ENCODE data around the gene PAN3. TPM values are rescaled to one million over a fixed set of nuclear protein-coding genes. Genes with fewer than 3 reads are reported as not detected.

Gene PAN3
- total RNA-seq, 1 experiment from 2014 or later = 18.5 TPM

DNA sequence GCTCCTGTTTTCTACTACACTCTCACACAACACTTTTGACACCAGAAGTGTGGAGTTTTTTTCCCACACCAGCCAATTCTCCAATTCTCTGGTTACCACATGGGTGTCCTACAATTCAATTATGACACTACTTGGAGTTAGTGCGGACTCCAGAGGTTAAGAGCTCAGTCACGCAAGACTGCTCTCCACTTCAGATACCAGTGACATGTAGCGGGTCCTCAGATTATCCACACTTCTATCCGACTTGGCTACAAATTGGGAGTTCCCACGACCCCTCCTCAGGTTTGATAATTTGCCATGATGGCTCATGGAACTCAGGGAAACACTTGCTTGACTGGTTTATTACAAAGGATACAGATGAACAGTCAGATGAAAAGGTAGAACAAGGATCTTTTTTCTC is 32.9 kb downstream of the PAN3 start:
- BruUV-seq (replicated peaks) = no TSS peak
- DNase-seq (ENCODE audit: low read depth, low spot score) = no peak
- Histone ChIP-seq H3K27me3 (ENCODE audit: control insufficient read depth, insufficient read depth, low read length) (no peaks in the 10 kb centered on the region), H3K4me1 (ENCODE audit: control insufficient read depth, insufficient read depth, low read length) (no peaks in the 10 kb centered on the region), H3K36me3 (ENCODE audit: control insufficient read depth, insufficient read depth, low read length) (no peaks in the 10 kb centered on the region), H3K9me3 (ENCODE audit: control insufficient read depth, insufficient read depth, low read depth, low read length) (no peaks in the 10 kb centered on the region), H3K27ac (ENCODE audit: low read length) (no peak overlapping the region), H3K4me3 (ENCODE audit: low read depth in 2 of 2, low read length in 2 of 2) (no peak overlapping the region)
- intact Hi-C loops (cut with micrococcal nuclease; ENCODE audit: unreplicated experiment) (no loop called here), in situ Hi-C loops (cut with HindIII; ENCODE audit: low pct_unique_long_range_greater_than_20kb, low sequenced_read_pairs) (no loop called here)
- no peak for ATAC-seq
- no peak for TF ChIP-seq POLR2AphosphoS5 (IDR thresholded peaks at IDR 0.05; ENCODE audit: low read depth, low read length)
- no peak for TF ChIP-seq SIN3A (IDR thresholded peaks at IDR 0.05; ENCODE audit: borderline replicate concordance, insufficient read depth, low read depth, low read length)
- TF ChIP-seq, protein P1, sequence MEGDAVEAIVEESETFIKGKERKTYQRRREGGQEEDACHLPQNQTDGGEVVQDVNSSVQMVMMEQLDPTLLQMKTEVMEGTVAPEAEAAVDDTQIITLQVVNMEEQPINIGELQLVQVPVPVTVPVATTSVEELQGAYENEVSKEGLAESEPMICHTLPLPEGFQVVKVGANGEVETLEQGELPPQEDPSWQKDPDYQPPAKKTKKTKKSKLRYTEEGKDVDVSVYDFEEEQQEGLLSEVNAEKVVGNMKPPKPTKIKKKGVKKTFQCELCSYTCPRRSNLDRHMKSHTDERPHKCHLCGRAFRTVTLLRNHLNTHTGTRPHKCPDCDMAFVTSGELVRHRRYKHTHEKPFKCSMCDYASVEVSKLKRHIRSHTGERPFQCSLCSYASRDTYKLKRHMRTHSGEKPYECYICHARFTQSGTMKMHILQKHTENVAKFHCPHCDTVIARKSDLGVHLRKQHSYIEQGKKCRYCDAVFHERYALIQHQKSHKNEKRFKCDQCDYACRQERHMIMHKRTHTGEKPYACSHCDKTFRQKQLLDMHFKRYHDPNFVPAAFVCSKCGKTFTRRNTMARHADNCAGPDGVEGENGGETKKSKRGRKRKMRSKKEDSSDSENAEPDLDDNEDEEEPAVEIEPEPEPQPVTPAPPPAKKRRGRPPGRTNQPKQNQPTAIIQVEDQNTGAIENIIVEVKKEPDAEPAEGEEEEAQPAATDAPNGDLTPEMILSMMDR (IDR thresholded peaks at IDR 0.05) = no peak
- TF ChIP-seq, protein P2, sequence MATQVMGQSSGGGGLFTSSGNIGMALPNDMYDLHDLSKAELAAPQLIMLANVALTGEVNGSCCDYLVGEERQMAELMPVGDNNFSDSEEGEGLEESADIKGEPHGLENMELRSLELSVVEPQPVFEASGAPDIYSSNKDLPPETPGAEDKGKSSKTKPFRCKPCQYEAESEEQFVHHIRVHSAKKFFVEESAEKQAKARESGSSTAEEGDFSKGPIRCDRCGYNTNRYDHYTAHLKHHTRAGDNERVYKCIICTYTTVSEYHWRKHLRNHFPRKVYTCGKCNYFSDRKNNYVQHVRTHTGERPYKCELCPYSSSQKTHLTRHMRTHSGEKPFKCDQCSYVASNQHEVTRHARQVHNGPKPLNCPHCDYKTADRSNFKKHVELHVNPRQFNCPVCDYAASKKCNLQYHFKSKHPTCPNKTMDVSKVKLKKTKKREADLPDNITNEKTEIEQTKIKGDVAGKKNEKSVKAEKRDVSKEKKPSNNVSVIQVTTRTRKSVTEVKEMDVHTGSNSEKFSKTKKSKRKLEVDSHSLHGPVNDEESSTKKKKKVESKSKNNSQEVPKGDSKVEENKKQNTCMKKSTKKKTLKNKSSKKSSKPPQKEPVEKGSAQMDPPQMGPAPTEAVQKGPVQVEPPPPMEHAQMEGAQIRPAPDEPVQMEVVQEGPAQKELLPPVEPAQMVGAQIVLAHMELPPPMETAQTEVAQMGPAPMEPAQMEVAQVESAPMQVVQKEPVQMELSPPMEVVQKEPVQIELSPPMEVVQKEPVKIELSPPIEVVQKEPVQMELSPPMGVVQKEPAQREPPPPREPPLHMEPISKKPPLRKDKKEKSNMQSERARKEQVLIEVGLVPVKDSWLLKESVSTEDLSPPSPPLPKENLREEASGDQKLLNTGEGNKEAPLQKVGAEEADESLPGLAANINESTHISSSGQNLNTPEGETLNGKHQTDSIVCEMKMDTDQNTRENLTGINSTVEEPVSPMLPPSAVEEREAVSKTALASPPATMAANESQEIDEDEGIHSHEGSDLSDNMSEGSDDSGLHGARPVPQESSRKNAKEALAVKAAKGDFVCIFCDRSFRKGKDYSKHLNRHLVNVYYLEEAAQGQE (IDR thresholded peaks at IDR 0.05; ENCODE audit: insufficient read depth in 1 of 2, low read depth in 2 of 2, low read length in 1 of 2) = no peak
- TF ChIP-seq TCF7L2 (IDR thresholded peaks at IDR 0.05; ENCODE audit: low read depth, low read length) = no peak
- ChIA-PET CTCF (no interaction called here), POLR2A (no interaction called here)

DNA sequence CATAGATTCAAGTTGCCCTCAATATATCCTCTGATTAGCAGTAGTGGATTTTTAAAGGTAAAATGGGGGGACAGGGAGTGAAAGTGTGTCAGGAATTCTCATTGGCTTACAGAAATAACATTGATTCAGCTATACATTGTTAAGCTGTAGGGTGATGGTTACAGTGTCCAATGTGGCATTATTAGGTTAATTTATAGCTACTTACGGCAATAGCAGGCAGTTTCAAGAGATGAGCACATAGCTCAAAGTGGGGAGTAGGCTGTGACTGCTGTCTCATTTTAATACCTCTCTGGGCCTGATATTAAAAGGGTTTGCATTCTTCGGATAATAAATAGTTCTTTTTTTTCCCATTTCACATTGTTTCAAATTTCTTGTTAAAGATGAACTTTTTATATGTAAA is 34.6 kb downstream of the PAN3 start:
- Histone ChIP-seq H3K27me3 (ENCODE audit: control insufficient read depth, insufficient read depth, low read length) (no peaks in the 10 kb centered on the region), H3K4me3 (ENCODE audit: low read depth in 2 of 2, low read length in 2 of 2) (no peak overlapping the region), H3K27ac (ENCODE audit: low read length) (no peak overlapping the region), H3K36me3 (ENCODE audit: control insufficient read depth, insufficient read depth, low read length) (no peaks in the 10 kb centered on the region), H3K9me3 (ENCODE audit: control insufficient read depth, insufficient read depth, low read depth, low read length) (no peaks in the 10 kb centered on the region), H3K4me1 (ENCODE audit: control insufficient read depth, insufficient read depth, low read length) (no peaks in the 10 kb centered on the region)
- ChIA-PET POLR2A (no interaction called here), CTCF (no interaction called here)
- BruUV-seq (replicated peaks) = no TSS peak
- ATAC-seq (no peak), DNase-seq (ENCODE audit: low read depth, low spot score) (no peak)
- in situ Hi-C loops (cut with HindIII; ENCODE audit: low pct_unique_long_range_greater_than_20kb, low sequenced_read_pairs) = no loop called here
- TF ChIP-seq POLR2AphosphoS5 (IDR thresholded peaks at IDR 0.05; ENCODE audit: low read depth, low read length) (no peak), SIN3A (IDR thresholded peaks at IDR 0.05; ENCODE audit: borderline replicate concordance, insufficient read depth, low read depth, low read length) (no peak), TCF7L2 (IDR thresholded peaks at IDR 0.05; ENCODE audit: low read depth, low read length) (no peak)
- TF ChIP-seq, protein P1 (IDR thresholded peaks at IDR 0.05) = no peak
- TF ChIP-seq, protein P2 (IDR thresholded peaks at IDR 0.05; ENCODE audit: insufficient read depth in 1 of 2, low read depth in 2 of 2, low read length in 1 of 2) = no peak
- intact Hi-C loops (cut with micrococcal nuclease; ENCODE audit: unreplicated experiment) = no loop called here

Measured in Panc1 (cell line).